ENCODE results near the gene ABO.

DNA sequence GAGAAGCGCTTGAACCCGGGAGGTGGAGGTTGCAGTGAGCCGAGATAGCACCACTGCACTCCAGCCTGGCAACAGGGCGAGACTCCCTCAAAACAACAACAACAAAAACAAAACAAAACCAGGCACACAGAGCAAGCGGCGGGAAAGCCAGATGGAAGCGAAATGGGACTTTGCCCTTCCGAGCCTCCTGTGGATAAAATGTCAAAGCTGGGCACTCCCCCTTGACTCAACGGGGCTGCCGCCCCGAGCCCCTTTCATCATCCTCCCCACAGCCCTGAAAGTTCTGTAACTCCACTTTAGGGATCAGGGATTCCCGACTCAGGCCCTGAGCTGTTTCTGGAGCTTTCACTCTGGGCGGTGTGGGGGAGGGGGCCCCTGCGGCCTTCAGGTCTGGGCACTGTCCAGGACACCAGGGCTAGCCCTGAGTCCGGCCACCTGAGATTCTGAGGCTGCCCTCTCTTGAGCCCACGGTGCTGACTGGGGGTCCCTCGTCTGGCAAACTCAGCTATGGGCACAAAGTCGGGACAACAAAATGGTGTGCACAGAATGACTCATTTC, 35.4 kb downstream of the ABO start:
- TF ChIP-seq, protein P1, sequence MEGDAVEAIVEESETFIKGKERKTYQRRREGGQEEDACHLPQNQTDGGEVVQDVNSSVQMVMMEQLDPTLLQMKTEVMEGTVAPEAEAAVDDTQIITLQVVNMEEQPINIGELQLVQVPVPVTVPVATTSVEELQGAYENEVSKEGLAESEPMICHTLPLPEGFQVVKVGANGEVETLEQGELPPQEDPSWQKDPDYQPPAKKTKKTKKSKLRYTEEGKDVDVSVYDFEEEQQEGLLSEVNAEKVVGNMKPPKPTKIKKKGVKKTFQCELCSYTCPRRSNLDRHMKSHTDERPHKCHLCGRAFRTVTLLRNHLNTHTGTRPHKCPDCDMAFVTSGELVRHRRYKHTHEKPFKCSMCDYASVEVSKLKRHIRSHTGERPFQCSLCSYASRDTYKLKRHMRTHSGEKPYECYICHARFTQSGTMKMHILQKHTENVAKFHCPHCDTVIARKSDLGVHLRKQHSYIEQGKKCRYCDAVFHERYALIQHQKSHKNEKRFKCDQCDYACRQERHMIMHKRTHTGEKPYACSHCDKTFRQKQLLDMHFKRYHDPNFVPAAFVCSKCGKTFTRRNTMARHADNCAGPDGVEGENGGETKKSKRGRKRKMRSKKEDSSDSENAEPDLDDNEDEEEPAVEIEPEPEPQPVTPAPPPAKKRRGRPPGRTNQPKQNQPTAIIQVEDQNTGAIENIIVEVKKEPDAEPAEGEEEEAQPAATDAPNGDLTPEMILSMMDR (IDR thresholded peaks at IDR 0.05), result no peak
- no peak for TF ChIP-seq EZH2 (IDR thresholded peaks at IDR 0.05; ENCODE audit: borderline replicate concordance, insufficient read depth, low read depth, low read length, poor library complexity, severe bottlenecking)

Data from B cell (primary cell).